GM23248 (cell line): Measurements from ENCODE around the gene TPST1. TPM values are rescaled to one million over a fixed set of nuclear protein-coding genes. Genes with fewer than 3 reads are reported as not detected.
"Not testable (repeated sequence)": the region's sequence is repeated elsewhere in the genome, so short reads cannot be mapped to it uniquely, and the experiment has no call there.

Experiments used
- DNase-seq: peaks from one replicate; pipeline ENCODE4 v3.0.0-alpha.2; 2015
- H2AFZ ChIP-seq: fragments of 200-600 bp; sonication (generic); 2 replicates; pipeline ENCODE4 v1.6.1; 2016; ENCODE audit warnings: antibody characterized with exemption
- H3F3A ChIP-seq: fragments of 200-600 bp; sonication (generic); 2 replicates; pipeline ENCODE4 v1.6.1; 2016; ENCODE audit warnings: mild to moderate bottlenecking, antibody characterized with exemption, mixed run types; ENCODE audit not compliant: insufficient read depth
- H3K27ac ChIP-seq: fragments of 200-600 bp; sonication (generic); 2 replicates; pipeline ENCODE4 v1.5.1; 2016; ENCODE audit warnings: mild to moderate bottlenecking
- H3K27me3 ChIP-seq: fragments of 200-600 bp; sonication (generic); replicated peaks from 2 replicates; pipeline ENCODE4 v1.6.1; 2016; ENCODE audit warnings: mild to moderate bottlenecking; ENCODE audit not compliant: insufficient read depth
- H3K36me3 ChIP-seq: fragments of 200-600 bp; sonication (generic); 2 replicates; pipeline ENCODE4 v1.6.1; 2016; ENCODE audit warnings: low read depth, mild to moderate bottlenecking
- H3K4me1 ChIP-seq: fragments of 200-600 bp; sonication (generic); 2 replicates; pipeline ENCODE4 v1.6.1; 2016; ENCODE audit warnings: mild to moderate bottlenecking; ENCODE audit not compliant: insufficient read depth
- H3K4me2 ChIP-seq: fragments of 200-600 bp; sonication (generic); one replicate; pipeline ENCODE4 v1.6.1; 2016; ENCODE audit warnings: mild to moderate bottlenecking; ENCODE audit not compliant: unreplicated experiment
- H3K4me3 ChIP-seq: fragments of 200-600 bp; sonication (generic); 2 replicates; pipeline ENCODE4 v1.5.1; 2016; ENCODE audit warnings: mild to moderate bottlenecking
- H3K79me2 ChIP-seq: fragments of 200-600 bp; sonication (generic); 2 replicates; pipeline ENCODE4 v1.6.1; 2016; ENCODE audit warnings: mild to moderate bottlenecking; ENCODE audit not compliant: insufficient read depth
- H3K9ac ChIP-seq: fragments of 200-600 bp; sonication (generic); 2 replicates; pipeline ENCODE4 v1.6.1; 2016; ENCODE audit warnings: mild to moderate bottlenecking
- H3K9me2 ChIP-seq: fragments of 200-600 bp; sonication (generic); 2 replicates; pipeline ENCODE4 v1.6.1; 2016; ENCODE audit warnings: mixed run types, mild to moderate bottlenecking, moderate library complexity; ENCODE audit not compliant: insufficient read depth
- H3K9me3 ChIP-seq: fragments of 200-600 bp; sonication (generic); one replicate; pipeline ENCODE4 v1.6.1; 2017; ENCODE audit warnings: low read depth
- H4K20me1 ChIP-seq: fragments of 200-600 bp; sonication (generic); 2 replicates; pipeline ENCODE4 v1.6.0; 2016; ENCODE audit not compliant: insufficient read depth
- EZH2 ChIP-seq: fragments of 200-600 bp; sonication (generic); IDR thresholded peaks from 2 replicates; pipeline ENCODE4 v1.6.1; 2018; ENCODE audit warnings: antibody characterized with exemption, mild to moderate bottlenecking; ENCODE audit not compliant: insufficient read depth, poor library complexity, severe bottlenecking
- EZH2phosphoT487 ChIP-seq: fragments of 200-600 bp; sonication (generic); IDR thresholded peaks from 2 replicates; pipeline ENCODE4 v1.6.1; 2018; ENCODE audit warnings: antibody characterized with exemption, moderate library complexity, mild to moderate bottlenecking, low read depth; ENCODE audit not compliant: insufficient read depth
- WGBS, 2 experiments: methylation state at CpG; one replicate each; pipeline ENCODE4 v1.1.6; 2015 to 2017; ENCODE audit warnings: low lambda C conversion rate in 2 of 2, low coverage in 1 of 2; ENCODE audit errors: missing lambda C conversion rate in 2 of 2; 5-methylcytosine and 5-hydroxymethylcytosine counted together
- in situ Hi-C: fragments of 300-500 bp; cut with MboI; formaldehyde crosslinking; loops from 2 replicates; pipeline ENCODE4 v1.15.0; 2020
- polyA plus RNA-seq: library from polyadenylated mRNA; unstranded; fragments of >200 nt; fragmentation: Nextera tagmentation; extraction: Ambion mirVana; gene quantifications from 2 replicates; pipeline ENCODE4 v1.2.1, GENCODE V29; 2016
- total RNA-seq: library from RNA; depleted of rRNA; stranded (reverse); fragments of >200 nt; shearing (Covaris generic); gene quantifications from 2 replicates; pipeline ENCODE4 v1.2.3, GENCODE V29; 2014

The TPST1 gene
- total and polyA plus RNA-seq, 2 experiments from 2014 or later, result 54.1 to 57.0 TPM

DNA sequence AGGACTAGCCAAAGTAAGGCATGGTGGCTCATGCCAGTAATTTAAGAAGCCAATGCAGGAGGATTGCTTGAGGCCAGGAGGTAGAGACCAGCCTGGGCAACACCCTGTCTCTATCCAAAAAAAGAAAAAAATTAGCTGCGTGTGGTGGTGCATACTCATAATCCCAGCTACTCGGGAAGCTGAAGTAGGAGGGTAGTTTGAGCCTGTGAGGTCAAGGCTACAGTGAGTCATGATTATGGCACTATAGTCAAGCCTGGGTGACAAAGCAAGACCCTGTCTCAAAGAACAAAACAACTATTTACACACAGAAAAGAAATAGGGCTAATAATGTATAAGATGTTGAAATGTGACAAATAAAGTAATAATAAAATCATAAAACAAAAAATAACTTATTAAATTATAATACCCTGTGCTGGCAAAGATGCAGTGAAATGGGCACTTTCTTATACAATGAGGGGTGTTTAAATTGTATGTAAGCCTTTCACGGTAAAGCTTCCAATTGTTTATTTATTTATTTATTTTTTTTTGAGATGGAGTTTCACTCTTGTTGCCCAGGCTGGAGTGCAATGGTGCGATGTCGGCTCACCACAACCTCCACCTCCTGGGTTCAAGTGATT is 175.2 kb downstream of the TPST1 start:
- in situ Hi-C loops, result no loop called here
- no peaks in the 10 kb centered on the region for H3K9me3 ChIP-seq
- peak overlapping the region; percentile 33 for H3K4me2 ChIP-seq
- no peak for TF ChIP-seq EZH2
- no peak for TF ChIP-seq EZH2phosphoT487
- 56 to 72% methylated on average over 4 to 5 of the region's 5 CpGs for WGBS, 2 experiments
- peak; percentile 74 for DNase-seq
- peaks cover 14% of the 10 kb centered on the region for H3K4me1 ChIP-seq
- H3K4me3 ChIP-seq, result no peak overlapping the region
- H3K79me2 ChIP-seq, result no peaks in the 10 kb centered on the region
- H4K20me1 ChIP-seq, result no peaks in the 10 kb centered on the region
- H3K27ac ChIP-seq, result peak overlapping the region; percentile 93
- H3K9me2 ChIP-seq, result no peaks in the 10 kb centered on the region
- H3K36me3 ChIP-seq, result no peaks in the 10 kb centered on the region
- peak overlapping the region; percentile 59 for H3K9ac ChIP-seq
- no peaks in the 10 kb centered on the region for H3K27me3 ChIP-seq
- 0 out of 2 replicates have a peak overlapping the region, but pooled peaks have one; percentile 39 for H2AFZ ChIP-seq
- peaks cover 17% of the 10 kb centered on the region for H3F3A ChIP-seq

DNA sequence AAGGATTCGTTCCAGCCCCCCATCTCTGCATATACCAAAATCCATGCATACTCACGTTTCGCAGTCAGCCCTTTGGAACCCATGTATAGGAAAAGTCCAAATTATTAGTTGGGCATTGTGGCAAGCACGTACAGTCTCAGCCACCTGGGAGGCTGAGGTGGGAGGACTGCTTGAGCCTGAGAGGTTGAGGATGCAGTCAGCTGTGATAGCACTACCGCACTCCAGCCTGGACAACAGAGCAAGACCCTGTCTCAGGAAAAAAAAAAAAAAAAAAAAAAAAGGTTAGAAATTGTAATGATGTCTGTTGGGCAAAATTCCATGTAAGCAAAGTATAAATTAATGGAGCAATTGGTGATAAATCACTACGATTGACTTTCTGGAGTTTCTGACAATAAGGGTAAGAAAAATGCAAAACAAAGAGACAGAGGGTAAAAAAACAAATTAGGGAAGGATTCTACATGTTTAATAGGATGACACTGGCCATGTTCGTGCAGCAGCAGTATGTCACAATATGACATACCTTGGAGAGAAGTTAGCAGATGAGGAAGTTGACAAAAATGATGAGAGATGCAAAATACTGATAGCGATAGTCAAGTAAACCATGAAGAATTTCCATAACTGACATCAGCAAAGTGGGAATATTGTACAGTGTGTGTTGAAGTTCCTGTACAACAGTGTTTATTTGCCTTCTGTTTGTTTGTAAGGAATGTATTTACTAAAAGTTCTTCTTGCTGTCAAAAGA is 177.2 kb downstream of the TPST1 start:
- H3K9ac ChIP-seq, H2AFZ ChIP-seq, H3K4me2 ChIP-seq, in situ Hi-C loops, H4K20me1 ChIP-seq, H3K36me3 ChIP-seq, H3K27ac ChIP-seq, H3K4me3 ChIP-seq, H3K79me2 ChIP-seq, H3K9me2 ChIP-seq, H3K27me3 ChIP-seq, H3K9me3 ChIP-seq: not testable (repeated sequence)
- H3K4me1 ChIP-seq, result peaks cover 14% of the 10 kb centered on the region
- DNase-seq, result peak; percentile 27
- 91 to 92% methylated on average over 8 of the region's 8 CpGs for WGBS, 2 experiments
- H3F3A ChIP-seq, result peaks cover 17% of the 10 kb centered on the region

DNA sequence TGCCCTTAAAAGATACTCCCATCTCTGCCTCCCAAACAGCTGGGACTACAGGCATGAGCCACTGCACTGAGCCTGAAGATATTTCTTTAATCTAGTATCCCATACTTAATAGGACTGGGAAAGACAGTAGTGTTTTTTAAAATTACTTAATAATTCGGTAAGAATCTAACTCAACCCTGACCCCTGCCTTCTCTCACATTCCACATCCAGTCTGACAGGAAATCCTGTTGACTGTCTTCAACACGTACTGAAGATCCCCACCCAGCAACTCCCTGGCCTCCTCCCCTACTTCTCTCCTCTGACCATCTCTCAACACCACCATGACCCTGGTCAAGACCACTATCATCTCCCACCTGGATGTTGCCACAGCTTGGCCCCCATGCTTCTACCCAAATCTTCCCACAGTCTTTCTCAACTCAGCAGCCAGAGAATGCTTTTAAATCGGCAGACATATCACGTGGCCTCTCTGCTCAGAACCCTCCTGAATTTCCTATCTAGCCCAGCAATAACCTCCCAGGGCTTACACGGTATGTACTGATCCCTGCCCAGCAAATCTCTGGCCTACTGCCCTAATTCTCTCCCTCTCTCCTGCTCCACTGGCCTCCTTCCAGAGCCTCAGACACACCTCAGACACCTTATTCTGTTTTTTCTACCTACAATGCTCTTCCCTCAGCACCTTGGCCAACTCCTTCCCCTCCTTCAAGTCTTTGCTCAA is 180.2 kb downstream of the TPST1 start:
- H3K9me2 ChIP-seq, H3K4me1 ChIP-seq, H3K9me3 ChIP-seq, H3K4me2 ChIP-seq, H3K27me3 ChIP-seq, in situ Hi-C loops, H4K20me1 ChIP-seq, H3K79me2 ChIP-seq, H3F3A ChIP-seq, H3K9ac ChIP-seq, H3K36me3 ChIP-seq, H3K4me3 ChIP-seq, H3K27ac ChIP-seq: not testable (repeated sequence)
- peak; percentile 12 for DNase-seq
- H2AFZ ChIP-seq, result 0 out of 2 replicates have a peak overlapping the region, but pooled peaks have one; percentile 0
- 48 to 49% methylated on average over 4 to 5 of the region's 5 CpGs for WGBS, 2 experiments

DNA sequence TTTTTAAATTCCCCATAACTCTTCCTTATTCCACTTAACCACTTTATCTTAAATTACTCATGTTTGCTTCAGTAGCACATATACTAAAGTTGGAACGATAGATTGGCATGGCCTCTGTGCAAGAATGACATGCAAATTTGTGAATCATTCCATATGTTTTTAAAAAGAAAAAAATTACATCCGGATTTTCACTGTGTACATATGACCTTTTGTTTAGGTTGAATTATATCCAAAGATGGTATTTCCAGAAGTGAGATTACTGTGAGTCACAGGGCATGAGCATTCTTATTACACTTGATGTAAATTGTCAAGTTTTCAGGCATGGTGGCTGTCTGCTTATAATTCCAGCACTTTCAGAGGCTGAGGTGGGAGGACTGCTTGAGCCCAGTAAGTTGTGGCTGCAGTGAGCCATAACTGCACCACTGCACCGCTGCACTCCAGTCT is 190.0 kb downstream of the TPST1 start:
- DNase-seq, result peak; percentile 58

DNA sequence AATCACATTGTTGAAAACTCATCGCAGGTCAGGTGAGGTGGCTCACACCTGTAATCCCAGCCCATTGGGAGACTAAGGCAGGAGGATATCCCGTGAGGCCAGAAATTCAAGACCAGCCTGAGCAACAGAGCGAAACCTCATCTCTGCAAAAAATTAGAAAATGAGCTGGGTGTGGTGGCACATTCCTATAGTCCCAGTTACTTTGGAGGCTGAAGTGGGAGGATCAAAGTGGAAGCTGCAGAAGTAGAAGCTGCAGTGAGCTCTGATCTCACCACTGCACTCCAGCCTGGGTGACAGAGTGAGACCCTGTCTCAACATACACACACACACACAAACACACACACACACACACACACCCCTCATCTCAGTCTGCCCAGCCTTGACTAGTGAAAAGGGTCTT is 190.9 kb downstream of the TPST1 start:
- H3K36me3 ChIP-seq, H3K9me2 ChIP-seq, H3K4me3 ChIP-seq, H3K9ac ChIP-seq, H3K4me2 ChIP-seq, in situ Hi-C loops, DNase-seq, H2AFZ ChIP-seq, H3K79me2 ChIP-seq, H3K27me3 ChIP-seq, H3K9me3 ChIP-seq, H4K20me1 ChIP-seq: not testable (repeated sequence)
- peaks cover 23% of the 10 kb centered on the region for H3F3A ChIP-seq
- WGBS, 2 experiments, result 100% methylated on average over 3 of the region's 3 CpGs
- H3K27ac ChIP-seq, result peak overlapping the region; percentile 43; the same call in 1 of the 2 replicates
- peaks cover 36% of the 10 kb centered on the region for H3K4me1 ChIP-seq

More for the DNA sequence above, 190.0 kb downstream of the TPST1 start:
- H3K4me3 ChIP-seq, H2AFZ ChIP-seq, H3K9me3 ChIP-seq, H3K79me2 ChIP-seq, H3K27me3 ChIP-seq, H3K36me3 ChIP-seq, H4K20me1 ChIP-seq, H3K9ac ChIP-seq, H3K9me2 ChIP-seq, in situ Hi-C loops: not testable (repeated sequence)
- peaks cover 31% of the 10 kb centered on the region for H3K4me1 ChIP-seq
- WGBS, 2 experiments, result 13 to 15% methylated on average over 3 of the region's 3 CpGs
- H3K27ac ChIP-seq, result peak overlapping the region; percentile 43
- peak overlapping the region; percentile 7 for H3K4me2 ChIP-seq
- H3F3A ChIP-seq, result peaks cover 19% of the 10 kb centered on the region

DNA sequence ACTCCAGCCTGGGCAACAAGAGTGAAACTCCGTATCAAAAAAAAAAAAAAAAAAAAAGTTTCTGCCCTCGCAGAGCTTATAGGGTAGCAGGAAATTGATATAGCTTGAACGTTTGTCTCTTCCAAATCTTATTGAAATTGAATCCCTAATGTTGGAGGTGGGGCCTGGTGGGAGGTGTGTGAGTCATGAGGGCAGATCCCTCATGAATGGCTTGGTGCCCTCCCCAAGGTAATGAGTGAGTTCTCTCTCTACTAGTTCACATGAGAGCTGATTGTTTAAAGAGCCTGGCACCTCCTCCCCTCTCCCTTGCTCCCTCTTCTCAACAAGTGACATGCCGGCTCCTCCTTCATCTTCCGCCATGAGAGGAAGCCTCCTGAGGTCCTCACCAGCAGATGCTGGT is 193.7 kb downstream of the TPST1 start:
- DNase-seq, result peak; percentile 18
- H2AFZ ChIP-seq, H3K36me3 ChIP-seq, H3K4me3 ChIP-seq, H3K27me3 ChIP-seq, in situ Hi-C loops, H3K9ac ChIP-seq, H3K9me3 ChIP-seq, H3K9me2 ChIP-seq, H3K79me2 ChIP-seq, H4K20me1 ChIP-seq, H3K4me2 ChIP-seq: not testable (repeated sequence)
- WGBS, 2 experiments, result 78 to 82% methylated on average over 5 of the region's 5 CpGs
- H3F3A ChIP-seq, result peaks cover 18% of the 10 kb centered on the region
- 0 out of 2 replicates have a peak overlapping the region, but pooled peaks have one; percentile 33 for H3K27ac ChIP-seq
- H3K4me1 ChIP-seq, result peaks cover 32% of the 10 kb centered on the region
